ENCODE data around the gene ENAH.
"Not testable (repeated sequence)": the region's sequence is repeated elsewhere in the genome, so short reads cannot be mapped to it uniquely, and the experiment has no call there.

ENAH gene

DNA sequence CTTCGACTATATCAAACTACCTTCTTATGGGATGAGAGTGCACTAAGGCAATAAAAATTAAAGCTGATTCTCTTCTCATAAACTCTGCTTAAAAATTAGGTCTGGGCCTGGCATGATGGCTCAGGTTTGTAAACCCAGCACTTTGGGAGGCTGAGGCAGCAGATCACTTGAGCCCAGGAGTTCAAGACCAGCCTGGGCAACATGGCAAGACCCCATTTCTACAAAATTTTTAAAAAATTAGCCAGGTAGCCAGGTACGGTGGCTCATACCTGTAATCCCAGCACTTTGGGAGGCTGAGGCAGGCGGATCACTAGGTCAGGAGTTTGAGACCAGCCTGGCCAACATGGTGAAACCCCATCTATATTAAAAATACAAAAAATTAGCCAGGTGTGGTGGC lies 3.3 kb upstream of the ENAH start:
- Histone ChIP-seq H3K27ac (ENCODE audit: low read depth, low read length, severe bottlenecking) (peak overlapping the region; percentile 88), H3K4me1 (ENCODE audit: control insufficient read depth, insufficient read depth, low read length, poor library complexity, severe bottlenecking) (peaks cover 32% of the 10 kb centered on the region)
- not testable (repeated sequence) for H3K4me3 ChIP-seq (ENCODE audit: extremely low read depth, insufficient read depth, low read length, poor library complexity, severe bottlenecking); H3K36me3 ChIP-seq (ENCODE audit: control insufficient read depth, insufficient read depth, low read length); H3K9me3 ChIP-seq (ENCODE audit: control insufficient read depth, low read length)
- 86% methylated on average over 1 of the region's 3 CpGs; no CpG with 5 or more reads in 1 of the 2 experiments for WGBS, 2 experiments (ENCODE audit: insufficient coverage in 2 of 2)

DNA sequence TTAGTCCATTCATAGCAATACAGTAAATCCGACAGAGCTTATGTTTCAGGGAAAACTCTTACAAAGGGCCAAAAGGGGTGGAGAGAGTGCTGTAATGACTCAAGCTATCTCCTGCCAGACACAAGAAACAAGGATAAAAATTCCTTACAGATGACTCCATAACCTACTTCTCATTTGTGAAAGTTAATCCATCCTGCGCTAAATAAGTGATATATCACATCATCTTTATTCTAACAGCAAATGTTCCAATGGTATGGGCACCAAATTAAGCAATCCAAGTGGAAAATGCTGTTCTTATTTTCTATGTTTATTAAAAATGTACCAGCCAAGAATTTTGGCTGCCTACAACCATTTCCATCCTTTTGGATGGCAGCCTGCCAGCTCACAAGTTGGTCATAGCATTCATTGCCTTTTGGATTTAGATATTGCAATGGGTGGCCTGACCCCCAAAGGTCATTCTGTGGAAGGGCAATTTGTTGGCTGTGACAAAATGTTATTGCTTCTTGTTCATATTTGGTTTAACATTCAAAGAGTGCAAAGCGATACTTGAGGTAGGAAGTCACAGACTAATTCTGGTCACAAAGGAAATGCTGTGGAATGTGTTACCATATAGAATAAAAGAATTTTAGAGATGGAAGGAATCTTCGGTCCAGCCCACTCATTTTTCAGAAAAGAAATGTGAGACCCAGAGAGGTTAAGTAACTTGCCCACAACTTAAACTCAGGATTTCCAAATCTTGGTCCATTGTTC lies 2.8 kb upstream of the ENAH start:
- H3K4me1 ChIP-seq (ENCODE audit: control insufficient read depth, insufficient read depth, low read length, poor library complexity, severe bottlenecking), result peaks cover 32% of the 10 kb centered on the region
- H3K36me3 ChIP-seq (ENCODE audit: control insufficient read depth, insufficient read depth, low read length), result no peaks in the 10 kb centered on the region
- peak overlapping the region; percentile 88 for H3K27ac ChIP-seq (ENCODE audit: low read depth, low read length, severe bottlenecking)
- no peak overlapping the region for H3K4me3 ChIP-seq (ENCODE audit: extremely low read depth, insufficient read depth, low read length, poor library complexity, severe bottlenecking)
- no peaks in the 10 kb centered on the region for H3K9me3 ChIP-seq (ENCODE audit: control insufficient read depth, low read length)
- 100% methylated on average over 2 of the region's 4 CpGs; no CpG with 5 or more reads in 1 of the 2 experiments for WGBS, 2 experiments (ENCODE audit: insufficient coverage in 2 of 2)

DNA sequence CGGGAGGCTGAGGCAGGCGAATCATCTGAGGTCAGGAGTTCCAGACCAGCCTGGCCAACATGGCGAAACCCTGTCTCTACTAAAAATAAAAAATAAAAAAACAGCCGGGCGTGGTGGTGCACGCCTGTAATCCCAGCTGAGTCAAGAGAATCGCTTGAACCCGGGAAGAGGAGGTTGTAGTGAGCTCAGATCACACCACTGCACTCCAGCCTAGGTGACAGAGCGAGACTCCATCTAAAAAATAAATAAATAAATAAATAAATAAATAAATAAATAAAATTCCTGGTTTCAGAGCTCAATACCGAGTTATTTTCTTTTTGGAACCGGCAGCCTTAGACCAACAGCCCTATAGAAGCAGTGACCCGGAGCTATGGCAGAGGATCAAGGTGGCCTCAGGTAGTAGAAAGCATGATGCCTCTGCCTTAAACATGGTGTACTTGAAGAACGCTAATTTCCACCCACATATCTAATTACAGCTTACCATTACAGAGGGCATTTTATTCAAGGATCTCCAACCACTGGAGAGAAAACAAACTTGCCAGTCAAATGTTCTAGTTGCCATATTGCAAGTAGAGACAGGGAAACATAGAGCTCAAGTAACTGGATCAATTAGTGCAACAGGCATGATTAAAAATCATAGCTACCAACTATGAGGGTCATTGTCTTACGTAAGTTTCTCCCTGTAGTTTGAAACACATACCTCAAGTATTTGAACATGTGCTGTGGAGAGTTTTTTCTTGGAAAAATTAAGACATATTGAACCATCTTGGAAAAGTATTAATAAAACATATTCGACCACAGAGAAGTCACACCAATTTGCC lies 2.0 kb upstream of the ENAH start:
- Histone ChIP-seq H3K4me3 (ENCODE audit: extremely low read depth, insufficient read depth, low read length, poor library complexity, severe bottlenecking) (no peak overlapping the region), H3K4me1 (ENCODE audit: control insufficient read depth, insufficient read depth, low read length, poor library complexity, severe bottlenecking) (peaks cover 36% of the 10 kb centered on the region), H3K27ac (ENCODE audit: low read depth, low read length, severe bottlenecking) (peak overlapping the region; percentile 88), H3K9me3 (ENCODE audit: control insufficient read depth, low read length) (no peaks in the 10 kb centered on the region), H3K36me3 (ENCODE audit: control insufficient read depth, insufficient read depth, low read length) (peaks cover under 1% of the 10 kb centered on the region)
- WGBS, 2 experiments (ENCODE audit: insufficient coverage in 2 of 2), result 82 to 98% methylated on average over 3 to 8 of the region's 15 CpGs

DNA sequence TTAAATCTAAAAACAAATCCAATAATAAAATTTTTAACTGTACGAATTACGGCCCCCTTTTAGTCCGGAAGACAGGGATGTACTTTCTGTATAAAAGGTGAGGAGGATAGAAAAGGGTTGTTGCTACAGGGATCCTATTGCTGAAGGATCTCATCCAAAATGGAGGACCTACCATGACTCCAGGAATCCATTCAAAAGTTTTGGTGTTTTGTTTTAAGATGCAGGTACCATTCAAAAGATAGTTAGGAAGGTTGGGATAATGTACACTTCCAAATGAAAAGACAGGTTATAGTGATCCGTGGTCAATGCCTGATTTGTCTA lies 1.3 kb upstream of the ENAH start:
- Histone ChIP-seq H3K27ac (ENCODE audit: low read depth, low read length, severe bottlenecking) (peak overlapping the region; percentile 97), H3K36me3 (ENCODE audit: control insufficient read depth, insufficient read depth, low read length) (peaks cover 3% of the 10 kb centered on the region), H3K4me1 (ENCODE audit: control insufficient read depth, insufficient read depth, low read length, poor library complexity, severe bottlenecking) (peaks cover 41% of the 10 kb centered on the region), H3K4me3 (ENCODE audit: extremely low read depth, insufficient read depth, low read length, poor library complexity, severe bottlenecking) (peak overlapping the region; percentile 78), H3K9me3 (ENCODE audit: control insufficient read depth, low read length) (no peaks in the 10 kb centered on the region)
- WGBS, 2 experiments (ENCODE audit: insufficient coverage in 2 of 2), result 100% methylated on average over 1 of the region's 4 CpGs

DNA sequence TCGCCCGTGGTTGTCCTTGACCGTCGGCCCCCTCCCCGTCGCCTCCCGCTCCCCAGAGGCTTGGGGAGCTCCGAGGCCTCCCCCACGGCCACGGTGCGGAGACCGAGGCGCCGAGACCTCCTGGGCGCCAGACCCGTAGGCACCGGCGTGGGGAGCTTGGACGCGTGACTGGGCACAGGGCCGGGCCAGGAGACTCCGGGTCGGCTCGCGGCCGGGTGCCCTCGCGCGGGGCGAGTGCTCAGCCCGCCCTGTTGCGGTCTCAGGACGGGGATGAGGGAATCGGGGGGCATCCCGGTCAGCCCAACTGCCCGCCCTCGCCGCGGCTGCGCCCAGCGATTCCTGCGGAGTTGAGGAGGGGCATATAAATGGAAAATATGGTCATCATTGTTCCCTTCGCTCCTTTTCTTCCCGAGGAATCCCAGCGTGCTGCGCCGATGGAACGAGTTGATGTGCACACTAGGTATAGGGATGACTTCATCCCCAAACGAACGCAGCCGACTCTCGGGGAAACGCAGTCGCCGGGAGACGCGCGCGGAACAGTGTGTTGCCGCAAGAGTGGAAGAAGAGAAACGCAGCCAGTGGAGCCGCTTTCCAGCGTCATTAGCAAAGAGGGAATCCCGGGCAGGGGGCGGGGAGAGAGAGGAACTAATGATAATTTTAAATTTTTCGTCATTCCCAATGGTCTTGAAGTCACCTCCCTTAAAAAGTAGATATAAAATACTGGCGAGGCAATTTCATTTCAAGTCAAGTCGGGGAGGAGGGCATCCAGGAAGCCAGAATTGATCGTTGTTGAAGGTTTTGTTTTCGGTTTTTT lies 747 bp upstream of the ENAH start:
- Histone ChIP-seq H3K4me3 (ENCODE audit: extremely low read depth, insufficient read depth, low read length, poor library complexity, severe bottlenecking) (peak overlapping the region; percentile 78), H3K27ac (ENCODE audit: low read depth, low read length, severe bottlenecking) (peak overlapping the region; percentile 97), H3K4me1 (ENCODE audit: control insufficient read depth, insufficient read depth, low read length, poor library complexity, severe bottlenecking) (peaks cover 45% of the 10 kb centered on the region), H3K9me3 (ENCODE audit: control insufficient read depth, low read length) (no peaks in the 10 kb centered on the region), H3K36me3 (ENCODE audit: control insufficient read depth, insufficient read depth, low read length) (peaks cover 3% of the 10 kb centered on the region)
- WGBS, 2 experiments (ENCODE audit: insufficient coverage in 2 of 2), result 0% methylated on average over 30 to 46 of the region's 70 CpGs

DNA sequence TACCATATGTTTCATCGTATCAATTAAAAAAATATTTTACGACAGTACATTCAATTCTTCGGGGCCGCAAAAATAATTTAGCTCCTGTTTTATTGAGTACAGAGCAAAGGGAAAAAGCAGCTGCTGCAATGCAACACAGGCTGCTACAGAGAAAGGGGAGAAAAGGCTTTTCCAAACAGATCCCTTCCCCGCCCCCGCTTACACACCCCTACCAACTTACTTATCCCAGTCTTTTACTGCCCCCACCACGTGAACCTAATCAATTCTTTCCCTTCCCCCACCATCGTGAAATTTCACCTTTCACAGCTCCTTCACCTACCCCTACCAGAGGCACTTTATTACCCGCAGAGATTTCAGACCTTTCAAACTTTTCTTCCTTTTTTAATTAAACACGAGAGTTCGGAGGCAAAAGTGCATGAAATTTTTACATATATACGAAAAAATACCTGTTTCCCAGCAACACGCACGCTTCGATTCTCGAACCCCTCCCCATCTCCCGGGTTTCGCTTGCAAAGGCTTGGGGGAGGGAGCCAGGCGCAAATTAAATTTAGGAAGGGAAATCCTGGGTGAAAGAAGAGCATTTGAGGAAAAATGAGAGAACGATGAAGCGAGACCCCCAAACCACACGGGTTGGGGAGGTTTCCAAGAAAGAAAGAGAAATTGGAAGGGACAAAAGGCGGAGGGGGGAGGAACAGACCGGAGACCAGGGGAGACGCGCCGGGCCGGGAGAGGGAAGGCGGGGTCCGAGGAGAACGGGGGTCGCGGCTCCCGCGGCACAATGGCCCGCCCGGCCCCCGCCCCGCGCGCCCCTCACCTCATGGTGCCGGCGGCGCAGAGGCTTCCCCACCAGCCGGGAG lies 823 bp downstream of the ENAH start:
- peaks cover 42% of the 10 kb centered on the region for H3K4me1 ChIP-seq (ENCODE audit: control insufficient read depth, insufficient read depth, low read length, poor library complexity, severe bottlenecking)
- no peaks in the 10 kb centered on the region for H3K9me3 ChIP-seq (ENCODE audit: control insufficient read depth, low read length)
- peak overlapping the region; percentile 78 for H3K4me3 ChIP-seq (ENCODE audit: extremely low read depth, insufficient read depth, low read length, poor library complexity, severe bottlenecking)
- H3K27ac ChIP-seq (ENCODE audit: low read depth, low read length, severe bottlenecking), result peak overlapping the region; percentile 97
- 0 to 2% methylated on average over 28 to 33 of the region's 45 CpGs for WGBS, 2 experiments (ENCODE audit: insufficient coverage in 2 of 2)
- H3K36me3 ChIP-seq (ENCODE audit: control insufficient read depth, insufficient read depth, low read length), result peaks cover 3% of the 10 kb centered on the region

GRCh38 chr1:225651376-225651871 lies 1.5 kb downstream of the ENAH start:
- 0% methylated on average over 1 to 2 of the region's 8 CpGs for WGBS, 2 experiments (ENCODE audit: insufficient coverage in 2 of 2)
- peak overlapping the region; percentile 97 for H3K27ac ChIP-seq (ENCODE audit: low read depth, low read length, severe bottlenecking)

GRCh38 chr1:225650179-225650578 lies 2.7 kb downstream of the ENAH start:
- peaks cover 26% of the 10 kb centered on the region for H3K4me1 ChIP-seq (ENCODE audit: control insufficient read depth, insufficient read depth, low read length, poor library complexity, severe bottlenecking)
- 74 to 77% methylated on average over 3 to 4 of the region's 5 CpGs for WGBS, 2 experiments (ENCODE audit: insufficient coverage in 2 of 2)

More at GRCh38 chr1:225651376-225651871, 1.5 kb downstream of the ENAH start:
- peaks cover 36% of the 10 kb centered on the region for H3K4me1 ChIP-seq (ENCODE audit: control insufficient read depth, insufficient read depth, low read length, poor library complexity, severe bottlenecking)
- H3K36me3 ChIP-seq (ENCODE audit: control insufficient read depth, insufficient read depth, low read length), result peaks cover 3% of the 10 kb centered on the region
- H3K9me3 ChIP-seq (ENCODE audit: control insufficient read depth, low read length), result peaks cover under 1% of the 10 kb centered on the region
- peak overlapping the region; percentile 78 for H3K4me3 ChIP-seq (ENCODE audit: extremely low read depth, insufficient read depth, low read length, poor library complexity, severe bottlenecking)

DNA sequence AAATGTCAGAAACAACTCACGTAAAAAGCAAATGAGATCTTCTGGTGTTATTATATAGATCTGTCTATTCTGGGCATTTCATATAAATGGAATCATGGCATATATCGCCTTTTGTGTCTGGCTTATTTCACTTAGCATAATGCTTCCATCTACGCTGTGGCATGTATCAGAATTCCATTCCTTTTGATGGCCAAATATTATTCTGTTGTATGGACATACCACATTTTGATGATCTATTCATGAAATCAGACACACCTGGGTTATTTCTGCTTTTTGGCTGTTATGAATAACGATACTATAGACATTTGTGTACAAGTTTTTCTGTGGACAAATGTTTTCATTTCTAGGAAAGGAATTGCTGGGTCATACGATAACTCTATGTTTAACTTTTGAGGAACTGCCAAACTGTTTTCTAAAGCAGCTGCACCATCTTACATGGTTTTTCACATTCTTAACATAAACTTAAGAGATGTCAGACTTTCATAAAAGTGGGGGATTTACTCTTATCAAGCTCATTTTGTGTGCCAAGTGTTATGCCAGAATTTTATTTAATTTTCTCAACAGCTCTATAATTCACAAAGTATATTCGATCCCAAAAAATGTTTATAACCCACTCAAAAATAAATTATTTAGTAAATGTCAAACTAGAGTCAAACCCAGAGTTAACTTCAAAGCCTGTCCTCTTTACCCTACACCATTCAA lies 7.6 kb downstream of the ENAH start:
- H3K4me1 ChIP-seq (ENCODE audit: control insufficient read depth, insufficient read depth, low read length, poor library complexity, severe bottlenecking), result peaks cover 18% of the 10 kb centered on the region
- H3K27ac ChIP-seq (ENCODE audit: low read depth, low read length, severe bottlenecking), result no peak overlapping the region
- H3K36me3 ChIP-seq (ENCODE audit: control insufficient read depth, insufficient read depth, low read length), result peaks cover 50% of the 10 kb centered on the region
- whole genome bisulfite sequencing, 2 experiments (ENCODE audit: insufficient coverage in 2 of 2), result 100% methylated on average over 1 to 4 of the region's 6 CpGs
- H3K4me3 ChIP-seq (ENCODE audit: extremely low read depth, insufficient read depth, low read length, poor library complexity, severe bottlenecking), result no peak overlapping the region
- peaks cover 5% of the 10 kb centered on the region for H3K9me3 ChIP-seq (ENCODE audit: control insufficient read depth, low read length)

More at GRCh38 chr1:225650179-225650578, 2.7 kb downstream of the ENAH start:
- H3K36me3 ChIP-seq (ENCODE audit: control insufficient read depth, insufficient read depth, low read length), result peaks cover 9% of the 10 kb centered on the region
- peak overlapping the region; percentile 78 for H3K4me3 ChIP-seq (ENCODE audit: extremely low read depth, insufficient read depth, low read length, poor library complexity, severe bottlenecking)
- H3K9me3 ChIP-seq (ENCODE audit: control insufficient read depth, low read length), result peaks cover 5% of the 10 kb centered on the region
- no peak overlapping the region for H3K27ac ChIP-seq (ENCODE audit: low read depth, low read length, severe bottlenecking)

Data from mesodermal cell (in vitro differentiated cells).